NCI-H1092 treated with DMSO at 0.1 percent for 48 hours (cell line): ENCODE results near the gene HSPB1.
A peak's percentile ranks its signal among the peaks of the same experiment; 100 is the strongest.
"Not testable (repeated sequence)": the region's sequence is repeated elsewhere in the genome, so short reads cannot be mapped to it uniquely, and the experiment has no call there.

ENCODE experiments used
- DNase-seq: peaks from one replicate; lab custom pipeline; 2025; lab: John Stamatoyannopoulos, UW

HSPB1 gene

GRCh38 chr7:76281706-76282343, 20.6 kb upstream of the HSPB1 start:
- no peak for DNase-seq

- no peak for DNase-seq
Observed at GRCh38 chr7:76282344-76283253, 19.9 kb upstream of the HSPB1 start.

- DNase-seq = no peak
Observed at GRCh38 chr7:76283254-76284159, 19.0 kb upstream of the HSPB1 start.

GRCh38 chr7:76285604-76286374, 16.7 kb upstream of the HSPB1 start:
- no peak for DNase-seq

GRCh38 chr7:76286842-76287403, 15.6 kb upstream of the HSPB1 start:
- DNase-seq = no peak

- DNase-seq = not testable (repeated sequence)
Observed at GRCh38 chr7:76290847-76291350, 11.6 kb upstream of the HSPB1 start.

- peak; percentile 76 for DNase-seq
Observed at GRCh38 chr7:76291351-76292212, 10.9 kb upstream of the HSPB1 start.

- DNase-seq = peak; percentile 41
Observed at GRCh38 chr7:76292213-76292573, 10.3 kb upstream of the HSPB1 start.

GRCh38 chr7:76292911-76293310, 9.6 kb upstream of the HSPB1 start:
- DNase-seq = not testable (repeated sequence)

- no peak for DNase-seq
Observed at GRCh38 chr7:76293407-76293901, 9.0 kb upstream of the HSPB1 start.

- DNase-seq = peak; percentile 95
Observed at GRCh38 chr7:76294344-76295024, 8.0 kb upstream of the HSPB1 start.

- no peak for DNase-seq
Observed at GRCh38 chr7:76296743-76297740, 5.4 kb upstream of the HSPB1 start.

GRCh38 chr7:76300166-76300731, 2.2 kb upstream of the HSPB1 start:
- DNase-seq = no peak

GRCh38 chr7:76301000-76301399, 1.5 kb upstream of the HSPB1 start:
- DNase-seq = no peak

GRCh38 chr7:76303202-76304147, 1.0 kb downstream of the HSPB1 start:
- DNase-seq = peak; percentile 78

GRCh38 chr7:76304888-76305375, 2.5 kb downstream of the HSPB1 start:
- peak; percentile 83 for DNase-seq
